CD4-positive, CD25-positive, alpha-beta regulatory T cell (primary cell): Measurements from ENCODE around the gene FGFRL1. TPM values are rescaled to one million over a fixed set of nuclear protein-coding genes. Genes with fewer than 3 reads are reported as not detected.

Experiments
- ATAC-seq, 2 donors: fragments of 150-1000 bp; cut with Tn5 transposase; one replicate each; pipeline ENCODE4 v1.10.0; 2021; ENCODE audit warnings: low read depth in 2 of 2, moderate number of reproducible peaks in 2 of 2, moderate library complexity in 1 of 2
- DNase-seq, 3 donors: peaks; one replicate each; pipeline versions ENCODE4 v3.0.0 to v3.0.0-alpha.2; 2012 to 2022; ENCODE audit warnings: mixed read lengths in 1 of 3
- H3K27ac ChIP-seq: one replicate; pipeline ENCODE4 v1.7.0; 2013; ENCODE audit warnings: mild to moderate bottlenecking, low read length; ENCODE audit not compliant: insufficient read depth, poor library complexity, severe bottlenecking
- H3K27me3 ChIP-seq: one replicate; pipeline ENCODE4 v1.7.0; 2013; ENCODE audit warnings: low read length; ENCODE audit not compliant: control insufficient read depth, insufficient read depth
- H3K36me3 ChIP-seq: one replicate; pipeline ENCODE4 v1.7.0; 2013; ENCODE audit warnings: mild to moderate bottlenecking, low read length, moderate library complexity; ENCODE audit not compliant: control insufficient read depth, insufficient read depth
- H3K4me1 ChIP-seq: 2 replicates; pipeline ENCODE4 v1.7.0; 2013; ENCODE audit warnings: mild to moderate bottlenecking, low read length; ENCODE audit not compliant: insufficient read depth, control insufficient read depth, poor library complexity, severe bottlenecking
- H3K4me3 ChIP-seq: one replicate; pipeline ENCODE4 v1.7.0; 2013; ENCODE audit warnings: low read depth, mild to moderate bottlenecking, low read length, moderate library complexity
- H3K9me3 ChIP-seq, 2 experiments: 1 replicate in 1 of 2; 2 replicates in 1 of 2; pipeline ENCODE4 v1.7.0; 2013; ENCODE audit warnings: low read length in 2 of 2, mild to moderate bottlenecking in 1 of 2, moderate library complexity in 1 of 2; ENCODE audit not compliant: control insufficient read depth in 2 of 2
- H3K27ac Mint-ChIP-seq, 3 donors: one replicate each; pipeline ENCODE4 v1.8.0; 2020 to 2022; ENCODE audit warnings: mild to moderate bottlenecking in 3 of 3, mixed read lengths in 3 of 3, moderate library complexity in 2 of 3
- H3K27me3 Mint-ChIP-seq: one replicate; pipeline ENCODE4 v1.8.0; 2022; ENCODE audit warnings: mild to moderate bottlenecking, mixed read lengths
- H3K36me3 Mint-ChIP-seq: one replicate; pipeline ENCODE4 v1.8.0; 2020; ENCODE audit warnings: mixed read lengths
- H3K4me1 Mint-ChIP-seq, 4 donors: one replicate each; pipeline ENCODE4 v1.8.0; 2020 to 2022; ENCODE audit warnings: mixed read lengths in 4 of 4, mild to moderate bottlenecking in 1 of 4
- H3K4me3 Mint-ChIP-seq, 4 donors: one replicate each; pipeline ENCODE4 v1.8.0; 2020 to 2022; ENCODE audit warnings: mild to moderate bottlenecking in 4 of 4, mixed read lengths in 4 of 4, moderate library complexity in 3 of 4
- H3K9me3 Mint-ChIP-seq, 7 donors: one replicate each; pipeline ENCODE4 v1.8.0; 2020 to 2022; ENCODE audit warnings: mixed read lengths in 7 of 7, mild to moderate bottlenecking in 3 of 7, moderate library complexity in 2 of 7
- polyA plus RNA-seq, 4 donors: library from polyadenylated mRNA; unstranded; fragments of 300-500 nt; fragmentation: Illumina TruSeq; gene quantifications; one replicate each; pipeline ENCODE4 v1.2.3, GENCODE V29; 2021
- total RNA-seq: library from RNA; stranded (reverse); gene quantifications from one replicate; pipeline ENCODE4 v1.2.3, GENCODE V29; 2022

Gene FGFRL1
- total and polyA plus RNA-seq, 5 donors from 2014 or later, result 0.27 to 14.3 (median 0.35) TPM

DNA sequence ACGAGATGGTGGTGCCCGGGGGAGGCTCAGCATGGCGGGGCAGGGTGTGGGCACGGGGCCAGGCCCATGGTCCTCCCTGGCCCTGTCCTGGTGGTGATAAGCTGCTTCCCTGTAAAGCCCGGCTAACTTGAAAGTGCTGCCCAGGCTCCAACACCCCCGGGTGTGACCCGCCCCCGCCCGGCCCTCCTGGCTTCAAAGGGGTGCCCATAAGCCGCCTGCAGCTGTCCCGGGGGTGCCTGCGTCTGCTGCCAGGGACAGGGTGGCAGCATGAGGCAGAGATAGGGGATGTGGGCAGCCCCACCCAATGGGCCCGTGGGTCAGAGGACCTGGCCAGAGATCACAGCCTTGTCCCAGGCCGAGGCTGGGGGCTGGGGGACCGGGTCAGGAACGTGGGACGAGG lies 18.1 kb downstream of the FGFRL1 start:
- no peak overlapping the region for H3K27ac Mint-ChIP-seq
- H3K27me3 Mint-ChIP-seq, result no peaks in the 10 kb centered on the region

DNA sequence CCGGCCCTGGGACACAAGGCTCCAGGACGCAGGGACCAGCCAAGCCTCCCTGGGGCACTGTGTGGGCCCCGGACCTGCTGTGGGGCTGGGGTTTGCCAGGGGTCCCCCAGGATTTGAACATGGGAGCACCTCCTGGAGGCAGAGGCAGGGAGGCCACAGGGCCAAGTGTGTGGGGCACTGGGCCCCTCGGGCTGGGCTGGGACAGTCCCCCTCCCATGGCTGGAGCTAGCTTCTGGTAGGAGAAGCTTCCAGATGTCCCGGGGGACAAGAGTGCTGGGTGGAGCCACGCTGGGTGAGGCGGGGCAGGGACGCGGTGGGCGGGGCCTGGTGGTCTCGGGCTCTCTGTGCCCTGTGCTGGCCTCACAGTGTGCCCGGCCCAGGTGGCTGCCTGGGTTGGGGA lies 18.6 kb downstream of the FGFRL1 start:
- DNase-seq, result no peak
- Mint-ChIP-seq H3K9me3 (no peaks in the 10 kb centered on the region), H3K27ac (no peak overlapping the region), H3K27me3 (no peaks in the 10 kb centered on the region), H3K4me3 (no peak overlapping the region), H3K4me1 (peaks cover 0 to 10% (median 2%) of the 10 kb centered on the region in 4 donors), H3K36me3 (peaks cover 3% of the 10 kb centered on the region)
- Histone ChIP-seq H3K27ac (no peak overlapping the region), H3K4me1 (no peaks in the 10 kb centered on the region), H3K4me3 (no peak overlapping the region), H3K36me3 (peaks cover under 1% of the 10 kb centered on the region), H3K9me3 (no peaks in the 10 kb centered on the region), H3K27me3 (no peaks in the 10 kb centered on the region)
- no peak for ATAC-seq

More for the DNA sequence above, 18.1 kb downstream of the FGFRL1 start:
- ATAC-seq (no peak), DNase-seq (no peak)
- Mint-ChIP-seq H3K4me3 (no peak overlapping the region), H3K4me1 (peaks cover 0 to 10% (median 2%) of the 10 kb centered on the region in 4 donors), H3K36me3 (peaks cover 3% of the 10 kb centered on the region), H3K9me3 (no peaks in the 10 kb centered on the region)
- Histone ChIP-seq H3K36me3 (peaks cover 2% of the 10 kb centered on the region), H3K4me1 (no peaks in the 10 kb centered on the region), H3K27ac (no peak overlapping the region), H3K9me3 (no peaks in the 10 kb centered on the region), H3K27me3 (no peaks in the 10 kb centered on the region), H3K4me3 (no peak overlapping the region)

DNA sequence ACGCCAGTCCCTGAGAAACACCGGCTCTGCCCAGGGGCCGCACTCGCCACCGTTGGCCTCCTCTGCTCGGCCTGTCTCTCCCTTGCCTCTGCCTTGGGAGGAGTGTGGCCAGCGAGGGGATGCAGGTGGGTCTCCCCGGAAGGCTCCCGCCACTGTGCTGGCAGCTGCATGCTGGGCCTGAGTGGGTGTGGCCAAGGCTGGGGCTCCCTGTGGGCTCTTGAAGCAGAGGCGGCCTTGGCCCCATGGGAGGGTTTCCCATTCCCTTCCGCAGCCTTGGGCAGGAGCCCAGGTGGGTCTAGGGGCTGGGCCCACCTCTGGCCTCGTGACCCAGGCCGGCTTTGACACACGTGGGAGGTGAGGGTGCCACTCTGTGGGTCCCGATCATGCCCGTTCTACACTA lies 19.1 kb downstream of the FGFRL1 start:
- DNase-seq (no peak), ATAC-seq (no peak)
- Histone ChIP-seq H3K9me3 (no peaks in the 10 kb centered on the region), H3K36me3 (no peaks in the 10 kb centered on the region), H3K4me3 (no peak overlapping the region), H3K27me3 (no peaks in the 10 kb centered on the region), H3K4me1 (no peaks in the 10 kb centered on the region), H3K27ac (no peak overlapping the region)
- peaks cover 0 to 10% (median 2%) of the 10 kb centered on the region in 4 donors for H3K4me1 Mint-ChIP-seq
- no peaks in the 10 kb centered on the region for H3K27me3 Mint-ChIP-seq
- H3K27ac Mint-ChIP-seq, result no peak overlapping the region
- H3K36me3 Mint-ChIP-seq, result peaks cover under 1% of the 10 kb centered on the region
- H3K4me3 Mint-ChIP-seq, result no peak overlapping the region
- no peaks in the 10 kb centered on the region for H3K9me3 Mint-ChIP-seq

DNA sequence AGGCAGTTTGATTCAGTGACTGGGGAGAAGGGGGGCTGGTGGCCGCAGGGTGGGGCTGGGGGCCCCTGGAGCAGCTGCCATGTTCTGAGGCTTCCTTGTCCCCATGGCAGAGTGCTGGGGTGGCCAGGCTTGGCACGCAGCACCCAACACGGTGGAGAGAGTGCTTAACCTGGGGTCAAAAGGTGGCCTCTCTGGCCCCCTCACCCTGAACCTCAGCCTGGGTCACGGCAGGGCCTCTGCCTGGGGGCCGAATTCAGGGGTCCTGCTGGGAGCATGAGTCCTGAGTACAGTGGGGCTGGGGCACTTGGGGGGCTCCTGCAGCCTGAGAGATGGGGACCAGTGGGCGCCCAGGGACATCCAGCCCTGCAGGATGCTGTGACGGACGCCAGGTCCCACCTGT lies 19.9 kb downstream of the FGFRL1 start:
- DNase-seq (no peak), ATAC-seq (no peak)
- no peak overlapping the region for H3K27ac Mint-ChIP-seq
- Histone ChIP-seq H3K36me3 (no peaks in the 10 kb centered on the region), H3K27ac (no peak overlapping the region), H3K4me3 (no peak overlapping the region), H3K9me3 (no peaks in the 10 kb centered on the region), H3K27me3 (no peaks in the 10 kb centered on the region), H3K4me1 (no peaks in the 10 kb centered on the region)
- H3K4me1 Mint-ChIP-seq, result peaks cover 0 to 2% (median 0%) of the 10 kb centered on the region in 4 donors
- no peaks in the 10 kb centered on the region for H3K36me3 Mint-ChIP-seq
- no peaks in the 10 kb centered on the region for H3K27me3 Mint-ChIP-seq
- H3K9me3 Mint-ChIP-seq, result no peaks in the 10 kb centered on the region
- H3K4me3 Mint-ChIP-seq, result no peak overlapping the region

DNA sequence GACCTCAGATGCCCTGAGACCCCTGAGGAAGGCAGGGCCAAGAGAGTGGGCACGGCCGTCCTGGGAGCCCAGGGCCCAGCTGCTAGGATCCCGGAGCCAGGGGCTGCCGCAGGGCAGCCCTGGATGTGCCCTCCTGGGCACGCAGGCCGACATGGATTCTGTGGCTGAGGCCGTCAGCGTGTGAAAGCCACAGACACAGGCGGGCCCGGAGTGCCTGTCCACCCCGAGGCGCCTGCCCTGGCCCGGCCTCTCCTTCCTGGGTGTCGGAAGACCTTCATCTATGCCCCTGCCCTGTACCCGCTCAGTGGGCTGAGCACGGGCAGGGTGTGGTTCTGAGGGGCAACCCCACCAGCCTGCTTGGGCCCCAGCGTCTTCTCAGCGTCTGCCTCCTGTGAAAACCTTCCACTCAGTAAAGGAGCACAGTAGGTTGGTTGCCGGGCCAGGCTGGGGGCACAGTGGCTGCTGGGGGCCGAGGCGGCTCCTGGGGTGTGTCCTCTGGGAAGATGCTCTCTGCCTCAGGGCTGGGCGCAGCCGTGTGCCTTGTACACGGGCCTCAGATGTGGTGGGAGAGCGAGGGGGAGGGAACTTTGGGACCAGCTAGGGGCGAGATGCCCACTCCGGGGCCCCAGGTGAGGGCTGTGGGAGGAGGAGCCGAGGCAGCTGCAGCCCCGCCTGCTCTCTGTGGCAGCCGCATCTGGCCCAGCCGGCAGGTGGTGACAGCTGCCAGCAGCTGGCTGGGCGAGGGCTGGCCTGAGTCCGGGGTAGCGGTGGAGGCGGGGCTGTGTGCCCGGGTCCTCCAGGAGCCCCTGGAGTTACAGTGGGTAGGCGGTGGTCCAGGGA lies 20.8 kb downstream of the FGFRL1 start:
- H3K36me3 ChIP-seq, result no peaks in the 10 kb centered on the region
- no peak overlapping the region for H3K27ac Mint-ChIP-seq
- no peaks in the 10 kb centered on the region for H3K36me3 Mint-ChIP-seq
- no peak overlapping the region for H3K4me3 Mint-ChIP-seq
- ATAC-seq (peak in 1 of 2 donors; percentile 5), DNase-seq (no peak)
- H3K9me3 Mint-ChIP-seq, result no peaks in the 10 kb centered on the region
- H3K9me3 ChIP-seq, result no peaks in the 10 kb centered on the region
- no peaks in the 10 kb centered on the region for H3K27me3 ChIP-seq
- H3K27me3 Mint-ChIP-seq, result no peaks in the 10 kb centered on the region
- no peaks in the 10 kb centered on the region for H3K4me1 ChIP-seq
- H3K4me1 Mint-ChIP-seq, result no peaks in the 10 kb centered on the region
- H3K27ac ChIP-seq, result no peak overlapping the region
- no peak overlapping the region for H3K4me3 ChIP-seq

DNA sequence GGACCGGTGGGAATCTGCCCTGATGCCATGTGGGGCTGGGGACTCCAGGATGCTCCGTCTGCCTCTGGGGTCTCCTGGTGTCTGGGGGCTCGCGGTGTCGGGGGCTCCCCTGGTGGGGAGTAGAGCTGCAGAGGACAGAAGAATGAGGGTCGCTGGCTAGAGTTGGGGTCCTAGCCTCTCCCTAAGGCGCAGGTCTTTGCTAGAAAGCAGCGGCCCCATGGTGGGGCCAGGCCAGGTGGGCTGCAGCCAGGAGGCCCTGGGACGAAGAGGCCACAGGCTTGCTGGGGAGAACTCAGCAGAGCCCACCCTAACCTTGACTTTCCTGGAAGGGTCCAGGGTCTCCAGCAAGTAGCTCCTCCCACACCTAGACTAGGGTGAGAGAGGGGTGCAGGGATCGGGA lies 21.4 kb downstream of the FGFRL1 start:
- DNase-seq, result no peak
- H3K4me3 Mint-ChIP-seq, result no peak overlapping the region
- ATAC-seq, result no peak
- no peaks in the 10 kb centered on the region for H3K4me1 Mint-ChIP-seq
- H3K36me3 Mint-ChIP-seq, result no peaks in the 10 kb centered on the region
- H3K27me3 Mint-ChIP-seq, result no peaks in the 10 kb centered on the region
- Histone ChIP-seq H3K9me3 (no peaks in the 10 kb centered on the region), H3K27me3 (no peaks in the 10 kb centered on the region), H3K4me1 (no peaks in the 10 kb centered on the region), H3K4me3 (no peak overlapping the region), H3K27ac (no peak overlapping the region), H3K36me3 (no peaks in the 10 kb centered on the region)
- no peak overlapping the region for H3K27ac Mint-ChIP-seq
- H3K9me3 Mint-ChIP-seq, result no peaks in the 10 kb centered on the region

DNA sequence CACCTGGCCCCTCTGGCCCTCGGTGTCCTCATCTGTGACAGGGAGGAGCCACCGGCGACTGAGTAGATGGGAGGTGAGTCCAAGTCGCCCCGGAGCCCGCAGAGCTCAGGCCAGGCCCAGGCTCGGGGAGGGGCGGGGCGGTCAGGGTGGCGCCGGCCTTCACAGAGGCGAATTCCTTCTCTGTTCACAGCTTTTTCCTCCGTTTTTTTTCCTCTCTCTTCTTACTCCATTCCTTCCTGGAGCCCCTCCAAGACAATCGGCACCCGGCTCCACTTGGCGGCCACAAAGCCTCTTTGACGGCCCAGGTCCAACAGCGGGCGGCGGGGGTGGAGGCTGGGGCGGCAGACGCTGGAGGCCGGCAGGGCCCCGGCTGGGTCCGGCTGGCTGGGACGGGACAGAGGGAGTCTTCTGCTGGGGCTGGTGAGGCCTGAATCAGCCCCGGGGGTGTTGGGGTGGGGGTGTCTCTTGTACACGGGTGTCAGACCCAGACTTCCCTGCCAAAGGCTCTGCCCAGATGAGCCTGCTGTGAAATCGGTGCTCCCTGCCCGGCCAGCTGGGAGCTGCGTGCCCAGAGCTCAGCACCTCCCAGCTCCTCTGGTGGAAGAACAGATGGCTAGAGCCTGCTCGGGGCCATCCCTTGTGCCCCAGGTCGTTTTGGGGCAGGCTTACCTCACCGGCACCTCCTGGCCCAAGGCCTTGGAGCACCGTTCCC lies 22.6 kb downstream of the FGFRL1 start:
- no peaks in the 10 kb centered on the region for H3K27me3 Mint-ChIP-seq
- H3K27ac ChIP-seq, result no peak overlapping the region
- DNase-seq (no peak), ATAC-seq (no peak)
- no peaks in the 10 kb centered on the region for H3K9me3 ChIP-seq
- H3K9me3 Mint-ChIP-seq, result no peaks in the 10 kb centered on the region
- H3K4me1 Mint-ChIP-seq, result no peaks in the 10 kb centered on the region
- H3K36me3 ChIP-seq, result no peaks in the 10 kb centered on the region
- H3K27me3 ChIP-seq, result no peaks in the 10 kb centered on the region
- no peaks in the 10 kb centered on the region for H3K36me3 Mint-ChIP-seq
- no peak overlapping the region for H3K4me3 Mint-ChIP-seq
- H3K4me1 ChIP-seq, result no peaks in the 10 kb centered on the region
- H3K27ac Mint-ChIP-seq, result no peak overlapping the region
- no peak overlapping the region for H3K4me3 ChIP-seq
